Mammary epithelial cell (primary cell): ENCODE measurements around the gene SLC35F2.

Experiments used
- CTCF ChIP-seq, 2 donors: IDR thresholded peaks in 1 of 2; conservative IDR thresholded peaks in 1 of 2; 2 replicates each; pipeline ENCODE4 v1.5.1; 2011 to 2012; ENCODE audit warnings: inconsistent platforms in 2 of 2, low read length in 2 of 2, mild to moderate bottlenecking in 2 of 2, control low read depth in 1 of 2, low read depth in 1 of 2; ENCODE audit not compliant: insufficient read depth in 1 of 2; ENCODE audit errors: extremely low read depth in 1 of 2
- EZH2 ChIP-seq: IDR thresholded peaks from 2 replicates; pipeline ENCODE4 v1.6.1; 2012; ENCODE audit warnings: low read length, inconsistent platforms, borderline replicate concordance

DNA sequence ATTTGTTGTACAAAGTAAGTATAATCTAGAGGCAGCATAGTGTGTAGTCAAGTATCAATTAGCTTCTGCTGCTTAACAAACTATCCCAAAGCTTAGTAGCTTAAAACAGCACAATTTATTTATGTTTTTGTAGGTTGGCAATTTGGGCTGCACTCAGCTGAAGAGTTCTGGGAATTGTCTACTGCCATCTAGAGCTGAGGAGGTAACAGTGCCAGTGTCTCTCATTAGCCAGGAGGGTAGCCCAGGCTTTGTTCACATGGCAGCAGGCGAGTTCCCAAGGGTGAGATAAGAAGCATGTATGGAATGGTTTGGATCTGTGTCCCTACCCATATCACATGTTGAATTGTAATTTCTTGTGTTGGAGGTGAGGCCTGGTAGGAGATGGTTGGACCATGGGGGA is 100.9 kb downstream of the SLC35F2 start:
- no peak for TF ChIP-seq EZH2
- TF ChIP-seq CTCF (conservative IDR thresholded peaks at IDR 0.05 in 1 of 2, IDR thresholded peaks at IDR 0.05 in 1 of 2; ENCODE audit: extremely low read depth in 1 of 2, insufficient read depth in 1 of 2, low read depth in 1 of 2, low read length in 2 of 2): peak; percentile 17 to 27
